ENCODE measurements around the gene CXXC5. TPM values are rescaled to one million over a fixed set of nuclear protein-coding genes. Genes with fewer than 3 reads are reported as not detected.

Gene CXXC5
- total and polyA plus RNA-seq, 9 of the 15 experiments (the other 6 are each of a cell fraction or from before 2014, with no cell fraction given), result 1.9 to 123 (median 45.8) TPM

DNA sequence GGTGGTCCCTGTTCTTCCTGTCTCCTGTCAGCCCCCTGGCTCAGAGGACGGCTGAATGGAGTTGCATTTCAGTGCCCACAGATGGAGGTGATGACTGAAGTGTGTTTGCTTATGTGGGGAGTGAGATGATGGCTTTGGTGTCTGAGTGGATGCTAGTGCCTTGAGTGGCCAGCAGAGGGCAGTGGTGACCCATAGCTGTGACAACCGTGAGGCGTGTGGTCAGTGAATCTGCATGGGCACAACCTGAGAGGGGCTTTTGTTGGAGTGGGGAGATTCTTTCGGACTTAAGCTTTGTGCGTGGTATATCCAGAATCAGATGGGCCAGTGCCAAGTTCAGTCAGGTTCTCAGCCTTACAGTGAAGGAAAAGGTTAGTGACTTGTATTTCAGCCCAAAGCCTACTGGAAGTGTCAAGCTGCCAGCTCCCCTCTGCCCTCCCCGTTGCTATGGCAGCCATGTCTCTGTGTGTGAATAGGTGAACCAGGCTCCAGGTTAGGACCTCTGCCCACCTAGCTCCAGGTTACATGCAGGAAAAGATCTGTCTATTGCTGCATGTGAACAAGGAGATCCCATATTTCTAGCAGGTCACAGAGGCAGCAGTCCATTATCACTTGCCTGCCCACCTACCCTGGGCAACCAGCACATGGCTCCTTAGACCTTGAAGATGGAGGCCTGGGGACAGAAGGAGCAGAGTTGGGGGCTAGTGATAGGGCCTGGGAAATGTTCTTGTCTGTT, 14.7 kb upstream of the CXXC5 start (continued):
- TF ChIP-seq HNRNPK (IDR thresholded peaks at IDR 0.05; ENCODE audit: low read depth, low read length, poor library complexity, severe bottlenecking) (no peak), DNMT1 (IDR thresholded peaks at IDR 0.05) (no peak), CBFB (CRISPR knock-in tag; IDR thresholded peaks at IDR 0.05) (no peak), SIRT6 (IDR thresholded peaks at IDR 0.05; ENCODE audit: low read depth, low read length) (no peak), ATF4 (CRISPR knock-in tag; IDR thresholded peaks at IDR 0.05) (no peak), ZNF584 (CRISPR knock-in tag; IDR thresholded peaks at IDR 0.05; ENCODE audit: low read depth) (no peak), CCAR2 (IDR thresholded peaks at IDR 0.05; ENCODE audit: low read depth, low read length) (no peak), ZNF184 (CRISPR knock-in tag; IDR thresholded peaks at IDR 0.05) (no peak), FOSL1 (tag; conservative IDR thresholded peaks at IDR 0.05) (no peak), STAG1 (CRISPR knock-in tag; IDR thresholded peaks at IDR 0.05; ENCODE audit: borderline replicate concordance) (peak; percentile 91), MAZ (CRISPR knock-in tag; conservative IDR thresholded peaks at IDR 0.05 in 1 of 2, IDR thresholded peaks at IDR 0.05 in 1 of 2) (peak in 1 of 2 experiments; percentile 59; a peak in 2 of 4 replicates), SMAD2 (IDR thresholded peaks at IDR 0.05; ENCODE audit: low read depth, low read length) (no peak), ILK (tag; IDR thresholded peaks at IDR 0.05; ENCODE audit: borderline replicate concordance, low read depth) (no peak), USF2 (CRISPR knock-in tag; IDR thresholded peaks at IDR 0.05) (no peak), ZBTB49 (CRISPR knock-in tag; IDR thresholded peaks at IDR 0.05; ENCODE audit: borderline replicate concordance) (no peak), PHB (CRISPR knock-in tag; IDR thresholded peaks at IDR 0.05) (no peak), HIVEP1 (CRISPR knock-in tag; IDR thresholded peaks at IDR 0.05) (no peak), MTA1 (IDR thresholded peaks at IDR 0.05; ENCODE audit: borderline replicate concordance) (no peak), KAT2B (IDR thresholded peaks at IDR 0.05; ENCODE audit: low read depth, low read length) (no peak)
- TF ChIP-seq, protein P1, sequence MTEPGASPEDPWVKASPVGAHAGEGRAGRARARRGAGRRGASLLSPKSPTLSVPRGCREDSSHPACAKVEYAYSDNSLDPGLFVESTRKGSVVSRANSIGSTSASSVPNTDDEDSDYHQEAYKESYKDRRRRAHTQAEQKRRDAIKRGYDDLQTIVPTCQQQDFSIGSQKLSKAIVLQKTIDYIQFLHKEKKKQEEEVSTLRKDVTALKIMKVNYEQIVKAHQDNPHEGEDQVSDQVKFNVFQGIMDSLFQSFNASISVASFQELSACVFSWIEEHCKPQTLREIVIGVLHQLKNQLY (CRISPR knock-in tag; conservative IDR thresholded peaks at IDR 0.05), result no peak
- TF ChIP-seq, protein P2, sequence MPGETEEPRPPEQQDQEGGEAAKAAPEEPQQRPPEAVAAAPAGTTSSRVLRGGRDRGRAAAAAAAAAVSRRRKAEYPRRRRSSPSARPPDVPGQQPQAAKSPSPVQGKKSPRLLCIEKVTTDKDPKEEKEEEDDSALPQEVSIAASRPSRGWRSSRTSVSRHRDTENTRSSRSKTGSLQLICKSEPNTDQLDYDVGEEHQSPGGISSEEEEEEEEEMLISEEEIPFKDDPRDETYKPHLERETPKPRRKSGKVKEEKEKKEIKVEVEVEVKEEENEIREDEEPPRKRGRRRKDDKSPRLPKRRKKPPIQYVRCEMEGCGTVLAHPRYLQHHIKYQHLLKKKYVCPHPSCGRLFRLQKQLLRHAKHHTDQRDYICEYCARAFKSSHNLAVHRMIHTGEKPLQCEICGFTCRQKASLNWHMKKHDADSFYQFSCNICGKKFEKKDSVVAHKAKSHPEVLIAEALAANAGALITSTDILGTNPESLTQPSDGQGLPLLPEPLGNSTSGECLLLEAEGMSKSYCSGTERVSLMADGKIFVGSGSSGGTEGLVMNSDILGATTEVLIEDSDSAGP (CRISPR knock-in tag; IDR thresholded peaks at IDR 0.05), result no peak

All from K562 (cell line).